NCI-H1436 (cell line): ENCODE data around the gene HSPA12B.

Experiments used
- DNase-seq: peaks from one replicate; lab custom pipeline; 2025; lab: John Stamatoyannopoulos, UW

Gene HSPA12B

GRCh38 chr20:3705491-3705969 lies 27.0 kb upstream of the HSPA12B start:
- no peak for DNase-seq

- DNase-seq: no peak
These were observed 26.3 kb upstream of the HSPA12B start for GRCh38 chr20:3705970-3706739.

- DNase-seq: no peak
These were observed 25.5 kb upstream of the HSPA12B start for GRCh38 chr20:3706774-3707507.

- DNase-seq: no peak
These were observed 25.0 kb upstream of the HSPA12B start for GRCh38 chr20:3707508-3707899.

- DNase-seq: no peak
These were observed 22.4 kb upstream of the HSPA12B start for GRCh38 chr20:3710011-3710466.

GRCh38 chr20:3710703-3711483 lies 21.6 kb upstream of the HSPA12B start:
- peak; percentile 45 for DNase-seq

GRCh38 chr20:3711484-3711941 lies 21.0 kb upstream of the HSPA12B start:
- no peak for DNase-seq

GRCh38 chr20:3712279-3712873 lies 20.1 kb upstream of the HSPA12B start, which contains the start of gene SIGLEC1:
Gene SIGLEC1 (minus strand): TSS chr20:3712600. CDS start chr20:3707128, 5,472 bp downstream.
- DNase-seq: no peak

- DNase-seq: no peak
These were observed 18.4 kb upstream of the HSPA12B start for GRCh38 chr20:3714092-3714491.

- peak; percentile 70 for DNase-seq
These were observed 16.2 kb upstream of the HSPA12B start for GRCh38 chr20:3716195-3716834.

- DNase-seq: no peak
These were observed 13.4 kb upstream of the HSPA12B start for GRCh38 chr20:3719046-3719445.

- DNase-seq: no peak
These were observed 12.4 kb upstream of the HSPA12B start for GRCh38 chr20:3720068-3720467.

- DNase-seq: no peak
These were observed 11.9 kb upstream of the HSPA12B start for GRCh38 chr20:3720626-3721025.

GRCh38 chr20:3721912-3722311 lies 10.6 kb upstream of the HSPA12B start:
- no peak for DNase-seq

- no peak for DNase-seq
These were observed 9.2 kb upstream of the HSPA12B start for GRCh38 chr20:3723284-3723683.

GRCh38 chr20:3724356-3724755 lies 8.1 kb upstream of the HSPA12B start:
- DNase-seq: no peak

GRCh38 chr20:3727401-3728021 lies 5.0 kb upstream of the HSPA12B start:
- no peak for DNase-seq

- no peak for DNase-seq
These were observed 4.1 kb upstream of the HSPA12B start for GRCh38 chr20:3728354-3728753.

GRCh38 chr20:3728876-3729275 lies 3.6 kb upstream of the HSPA12B start:
- DNase-seq: no peak

- no peak for DNase-seq
These were observed 3.1 kb upstream of the HSPA12B start for GRCh38 chr20:3729378-3729777.
